ENCODE data around the gene PPP1CB.
A peak's percentile ranks its signal among the peaks of the same experiment; 100 is the strongest.

The PPP1CB gene

GRCh38 chr2:28749526-28749925, 2.1 kb upstream of the PPP1CB start:
- Histone ChIP-seq H3K79me2 (ENCODE audit: low read length) (peaks cover 28% of the 10 kb centered on the region), H3K9me3 (replicated peaks; ENCODE audit: insufficient read depth, low read length) (no peaks in the 10 kb centered on the region), H3K9me2 (replicated peaks; ENCODE audit: insufficient read depth, low read length) (no peaks in the 10 kb centered on the region), H3K4me1 (ENCODE audit: low read length) (peaks cover 25% of the 10 kb centered on the region), H2AFZ (ENCODE audit: low read length) (peak overlapping the region; percentile 78; the same call in 1 of the 2 replicates), H3F3A (ENCODE audit: insufficient read depth, low read length) (peaks cover 15% of the 10 kb centered on the region), H3K36me3 (replicated peaks; ENCODE audit: insufficient read depth, low read length) (no peaks in the 10 kb centered on the region), H3K4me3 (ENCODE audit: low read length) (no peak overlapping the region), H3K27me3 (replicated peaks; ENCODE audit: insufficient read depth, low read length) (no peaks in the 10 kb centered on the region), H3K4me2 (ENCODE audit: low read depth, low read length) (peak overlapping the region; percentile 88; the same call in 1 of the 2 replicates), H3K27ac (ENCODE audit: low read length) (peak overlapping the region; percentile 96; the same call in 1 of the 2 replicates), H3K9ac (ENCODE audit: low read length) (peak overlapping the region; percentile 97; the same call in 1 of the 2 replicates), H4K20me1 (ENCODE audit: insufficient read depth, low read length) (peaks cover 2% of the 10 kb centered on the region; the same call in 1 of the 2 replicates)
- DNase-seq = no peak
- TF ChIP-seq EZH2 (optimal IDR thresholded peaks at IDR 0.05; ENCODE audit: low read depth, low read length) (no peak), CTCF (IDR thresholded peaks at IDR 0.05; ENCODE audit: low read length) (no peak), EZH2phosphoT487 (IDR thresholded peaks at IDR 0.05; ENCODE audit: low read length) (no peak)

GRCh38 chr2:28750316-28751251, 1.0 kb upstream of the PPP1CB start:
- H3K27me3 ChIP-seq (replicated peaks; ENCODE audit: insufficient read depth, low read length) = no peaks in the 10 kb centered on the region
- no peaks in the 10 kb centered on the region for H3K9me2 ChIP-seq (replicated peaks; ENCODE audit: insufficient read depth, low read length)
- H3K36me3 ChIP-seq (replicated peaks; ENCODE audit: insufficient read depth, low read length) = no peaks in the 10 kb centered on the region
- peak overlapping the region; percentile 97 for H3K9ac ChIP-seq (ENCODE audit: low read length)
- peak overlapping the region; percentile 96 for H3K27ac ChIP-seq (ENCODE audit: low read length)
- peak; percentile 35 for DNase-seq
- H3K4me1 ChIP-seq (ENCODE audit: low read length) = peaks cover 25% of the 10 kb centered on the region
- no peaks in the 10 kb centered on the region for H3K9me3 ChIP-seq (replicated peaks; ENCODE audit: insufficient read depth, low read length)
- H3K4me2 ChIP-seq (ENCODE audit: low read depth, low read length) = peak overlapping the region; percentile 88
- H4K20me1 ChIP-seq (ENCODE audit: insufficient read depth, low read length) = peaks cover 13% of the 10 kb centered on the region
- peak overlapping the region; percentile 78 for H2AFZ ChIP-seq (ENCODE audit: low read length)
- TF ChIP-seq EZH2 (optimal IDR thresholded peaks at IDR 0.05; ENCODE audit: low read depth, low read length) (no peak), CTCF (IDR thresholded peaks at IDR 0.05; ENCODE audit: low read length) (no peak), EZH2phosphoT487 (IDR thresholded peaks at IDR 0.05; ENCODE audit: low read length) (no peak)
- peaks cover 15% of the 10 kb centered on the region for H3F3A ChIP-seq (ENCODE audit: insufficient read depth, low read length)
- peaks cover 39% of the 10 kb centered on the region for H3K79me2 ChIP-seq (ENCODE audit: low read length)
- H3K4me3 ChIP-seq (ENCODE audit: low read length) = peak overlapping the region; percentile 93

GRCh38 chr2:28751956-28752630, 463 bp downstream of the PPP1CB start:
- Histone ChIP-seq H2AFZ (ENCODE audit: low read length) (peak overlapping the region; percentile 44; the same call in 1 of the 2 replicates), H3K4me3 (ENCODE audit: low read length) (peak overlapping the region; percentile 93), H3K4me1 (ENCODE audit: low read length) (peaks cover 25% of the 10 kb centered on the region), H3K4me2 (ENCODE audit: low read depth, low read length) (peak overlapping the region; percentile 69), H3K9ac (ENCODE audit: low read length) (peak overlapping the region; percentile 97), H3F3A (ENCODE audit: insufficient read depth, low read length) (peaks cover 15% of the 10 kb centered on the region), H3K79me2 (ENCODE audit: low read length) (peaks cover 54% of the 10 kb centered on the region), H3K27ac (ENCODE audit: low read length) (peak overlapping the region; percentile 96), H3K9me2 (replicated peaks; ENCODE audit: insufficient read depth, low read length) (no peaks in the 10 kb centered on the region), H3K9me3 (replicated peaks; ENCODE audit: insufficient read depth, low read length) (no peaks in the 10 kb centered on the region), H3K27me3 (replicated peaks; ENCODE audit: insufficient read depth, low read length) (no peaks in the 10 kb centered on the region), H4K20me1 (ENCODE audit: insufficient read depth, low read length) (peaks cover 28% of the 10 kb centered on the region), H3K36me3 (replicated peaks; ENCODE audit: insufficient read depth, low read length) (no peaks in the 10 kb centered on the region)
- peak; percentile 22 for DNase-seq
- TF ChIP-seq EZH2 (optimal IDR thresholded peaks at IDR 0.05; ENCODE audit: low read depth, low read length) = no peak
- no peak for TF ChIP-seq EZH2phosphoT487 (IDR thresholded peaks at IDR 0.05; ENCODE audit: low read length)
- no peak for TF ChIP-seq CTCF (IDR thresholded peaks at IDR 0.05; ENCODE audit: low read length)
